ENCODE data around the gene KCTD15.

DNA sequence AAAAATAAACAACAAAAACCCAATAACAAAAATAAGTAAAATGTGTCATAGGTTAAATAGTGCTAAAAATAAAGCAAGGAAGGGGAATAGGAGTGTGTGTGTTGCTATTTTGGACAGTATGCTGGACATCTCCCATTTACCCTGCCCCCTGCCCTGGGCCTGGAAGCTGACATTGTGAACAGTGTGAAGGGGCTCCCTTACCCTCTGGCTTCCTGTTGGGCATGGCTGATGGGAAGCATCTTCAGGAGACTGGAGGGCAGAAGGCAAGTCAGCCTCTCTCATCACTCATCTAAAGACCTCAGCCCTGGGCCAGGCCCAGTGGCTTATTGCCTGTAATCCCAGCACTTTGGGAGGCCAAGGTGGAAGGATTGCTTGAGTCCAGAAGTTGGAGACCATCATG lies 26.7 kb downstream of the KCTD15 start:
- TF ChIP-seq, protein P1, sequence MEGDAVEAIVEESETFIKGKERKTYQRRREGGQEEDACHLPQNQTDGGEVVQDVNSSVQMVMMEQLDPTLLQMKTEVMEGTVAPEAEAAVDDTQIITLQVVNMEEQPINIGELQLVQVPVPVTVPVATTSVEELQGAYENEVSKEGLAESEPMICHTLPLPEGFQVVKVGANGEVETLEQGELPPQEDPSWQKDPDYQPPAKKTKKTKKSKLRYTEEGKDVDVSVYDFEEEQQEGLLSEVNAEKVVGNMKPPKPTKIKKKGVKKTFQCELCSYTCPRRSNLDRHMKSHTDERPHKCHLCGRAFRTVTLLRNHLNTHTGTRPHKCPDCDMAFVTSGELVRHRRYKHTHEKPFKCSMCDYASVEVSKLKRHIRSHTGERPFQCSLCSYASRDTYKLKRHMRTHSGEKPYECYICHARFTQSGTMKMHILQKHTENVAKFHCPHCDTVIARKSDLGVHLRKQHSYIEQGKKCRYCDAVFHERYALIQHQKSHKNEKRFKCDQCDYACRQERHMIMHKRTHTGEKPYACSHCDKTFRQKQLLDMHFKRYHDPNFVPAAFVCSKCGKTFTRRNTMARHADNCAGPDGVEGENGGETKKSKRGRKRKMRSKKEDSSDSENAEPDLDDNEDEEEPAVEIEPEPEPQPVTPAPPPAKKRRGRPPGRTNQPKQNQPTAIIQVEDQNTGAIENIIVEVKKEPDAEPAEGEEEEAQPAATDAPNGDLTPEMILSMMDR (IDR thresholded peaks at IDR 0.05; ENCODE audit: borderline replicate concordance, extremely low read depth, low read length, poor library complexity, severe bottlenecking), result no peak
- TF ChIP-seq EZH2 (IDR thresholded peaks at IDR 0.05; ENCODE audit: borderline replicate concordance, low read depth, low read length, severe bottlenecking), result no peak

Data from DND-41 (cell line).